Parathyroid adenoma (tissue), 2 donors: Measurements from ENCODE around the gene SPIB.

ENCODE experiments used
- H2AFZ ChIP-seq: fragments of 300-600 bp; sonication (generic); one replicate; pipeline ENCODE4 v1.7.0; 2017; ENCODE audit warnings: antibody characterized with exemption, mild to moderate bottlenecking
- H3K27ac ChIP-seq: fragments of 300-600 bp; sonication (generic); one replicate; pipeline ENCODE4 v1.7.0; 2017
- H3K27me3 ChIP-seq: fragments of 300-600 bp; sonication (generic); one replicate; pipeline ENCODE4 v1.7.0; 2017; ENCODE audit warnings: low read length; ENCODE audit not compliant: control insufficient read depth, insufficient read depth
- H3K36me3 ChIP-seq: fragments of 300-600 bp; sonication (generic); one replicate; pipeline ENCODE4 v1.7.0; 2017; ENCODE audit warnings: low read length; ENCODE audit not compliant: control insufficient read depth, insufficient read depth
- H3K4me1 ChIP-seq: fragments of 300-600 bp; sonication (generic); one replicate; pipeline ENCODE4 v1.7.0; 2017; ENCODE audit warnings: control low read depth
- H3K4me2 ChIP-seq: fragments of 300-600 bp; sonication (generic); one replicate; pipeline ENCODE4 v1.7.0; 2017; ENCODE audit warnings: low read length
- H3K4me3 ChIP-seq: fragments of 300-600 bp; sonication (generic); one replicate; pipeline ENCODE4 v1.7.0; 2017; ENCODE audit warnings: low read depth, low read length
- H3K79me2 ChIP-seq: fragments of 300-600 bp; sonication (generic); one replicate; pipeline ENCODE4 v1.7.0; 2017; ENCODE audit warnings: control low read depth
- H3K9ac ChIP-seq: fragments of 300-600 bp; sonication (generic); one replicate; pipeline ENCODE4 v1.7.0; 2017; ENCODE audit warnings: mild to moderate bottlenecking
- H3K9me3 ChIP-seq: fragments of 300-600 bp; sonication (generic); one replicate; pipeline ENCODE4 v1.7.0; 2017; ENCODE audit warnings: low read length; ENCODE audit not compliant: control insufficient read depth
- TF ChIP-seq, protein P1 (sequence below): fragments of 300-600 bp; sonication (generic); IDR thresholded peaks from one replicate; pipeline ENCODE4 v1.7.0; 2017; ENCODE audit warnings: antibody characterized with exemption, mild to moderate bottlenecking
- donor health status: primary hyperparathyroidism.

Gene SPIB

DNA sequence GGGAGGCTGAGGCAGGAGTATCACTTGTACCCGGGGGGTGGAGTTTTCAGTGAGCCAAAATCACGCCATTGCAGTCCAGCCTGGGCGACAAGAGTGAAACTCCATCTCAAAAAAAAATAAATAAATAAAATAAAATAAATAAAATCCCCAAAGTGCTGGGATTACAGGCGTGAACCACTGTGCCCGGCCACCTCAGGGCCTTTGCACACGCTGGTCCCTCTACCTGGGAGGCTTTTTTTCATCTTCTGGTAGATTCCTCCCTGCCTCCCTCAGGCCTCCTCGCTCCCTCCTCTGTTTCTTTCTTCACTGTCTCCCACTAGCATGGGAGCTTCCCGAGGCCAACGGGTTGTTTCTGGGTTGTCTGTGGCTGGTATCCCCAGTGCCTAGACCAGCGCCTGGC lies 29.0 kb downstream of the SPIB start:
- Histone ChIP-seq H3K27ac (no peak overlapping the region), H3K79me2 (no peaks in the 10 kb centered on the region), H3K27me3 (no peaks in the 10 kb centered on the region), H3K9me3 (no peaks in the 10 kb centered on the region), H2AFZ (no peak overlapping the region), H3K4me2 (no peak overlapping the region), H3K4me1 (no peaks in the 10 kb centered on the region), H3K4me3 (no peak overlapping the region), H3K9ac (no peak overlapping the region), H3K36me3 (no peaks in the 10 kb centered on the region)
- TF ChIP-seq, protein P1, sequence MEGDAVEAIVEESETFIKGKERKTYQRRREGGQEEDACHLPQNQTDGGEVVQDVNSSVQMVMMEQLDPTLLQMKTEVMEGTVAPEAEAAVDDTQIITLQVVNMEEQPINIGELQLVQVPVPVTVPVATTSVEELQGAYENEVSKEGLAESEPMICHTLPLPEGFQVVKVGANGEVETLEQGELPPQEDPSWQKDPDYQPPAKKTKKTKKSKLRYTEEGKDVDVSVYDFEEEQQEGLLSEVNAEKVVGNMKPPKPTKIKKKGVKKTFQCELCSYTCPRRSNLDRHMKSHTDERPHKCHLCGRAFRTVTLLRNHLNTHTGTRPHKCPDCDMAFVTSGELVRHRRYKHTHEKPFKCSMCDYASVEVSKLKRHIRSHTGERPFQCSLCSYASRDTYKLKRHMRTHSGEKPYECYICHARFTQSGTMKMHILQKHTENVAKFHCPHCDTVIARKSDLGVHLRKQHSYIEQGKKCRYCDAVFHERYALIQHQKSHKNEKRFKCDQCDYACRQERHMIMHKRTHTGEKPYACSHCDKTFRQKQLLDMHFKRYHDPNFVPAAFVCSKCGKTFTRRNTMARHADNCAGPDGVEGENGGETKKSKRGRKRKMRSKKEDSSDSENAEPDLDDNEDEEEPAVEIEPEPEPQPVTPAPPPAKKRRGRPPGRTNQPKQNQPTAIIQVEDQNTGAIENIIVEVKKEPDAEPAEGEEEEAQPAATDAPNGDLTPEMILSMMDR, result no peak

DNA sequence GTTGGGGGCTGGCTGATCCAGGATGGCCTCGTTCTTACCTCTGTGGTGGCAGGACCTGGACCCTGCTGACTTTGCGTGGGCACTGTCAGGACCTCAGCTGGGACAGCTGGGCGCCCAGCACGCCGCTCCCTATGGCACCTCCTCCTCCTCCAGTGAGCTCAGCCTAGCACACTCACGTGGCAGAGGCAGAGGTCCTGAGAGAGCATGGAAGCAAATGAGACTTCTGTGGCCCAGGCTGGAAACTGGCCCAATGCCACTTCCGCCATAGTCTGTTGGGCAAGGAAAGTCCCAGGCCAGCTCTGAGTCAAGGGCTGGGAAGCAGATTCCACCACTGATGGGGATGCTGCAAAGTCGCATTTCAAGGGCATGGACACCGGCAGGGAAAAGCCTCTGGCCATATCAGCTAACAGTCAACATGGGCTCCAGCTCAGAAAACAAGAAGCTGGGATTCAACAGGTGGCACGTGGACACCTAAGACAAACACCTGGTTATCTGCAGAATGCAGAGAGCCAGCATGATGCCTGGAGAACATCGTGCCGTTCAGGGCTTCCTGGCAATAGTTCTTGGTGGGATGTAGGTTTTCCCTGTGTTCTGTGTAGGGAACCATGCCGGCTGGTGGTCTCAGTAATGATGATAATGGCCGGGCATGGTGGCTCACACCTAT lies 30.6 kb downstream of the SPIB start:
- no peaks in the 10 kb centered on the region for H3K79me2 ChIP-seq
- no peak overlapping the region for H3K4me3 ChIP-seq
- no peaks in the 10 kb centered on the region for H3K4me1 ChIP-seq
- TF ChIP-seq, protein P1, result no peak
- H3K9ac ChIP-seq, result no peak overlapping the region
- no peak overlapping the region for H3K27ac ChIP-seq
- no peak overlapping the region for H2AFZ ChIP-seq
- H3K36me3 ChIP-seq, result no peaks in the 10 kb centered on the region
- no peaks in the 10 kb centered on the region for H3K27me3 ChIP-seq
- H3K9me3 ChIP-seq, result no peaks in the 10 kb centered on the region
- no peak overlapping the region for H3K4me2 ChIP-seq

DNA sequence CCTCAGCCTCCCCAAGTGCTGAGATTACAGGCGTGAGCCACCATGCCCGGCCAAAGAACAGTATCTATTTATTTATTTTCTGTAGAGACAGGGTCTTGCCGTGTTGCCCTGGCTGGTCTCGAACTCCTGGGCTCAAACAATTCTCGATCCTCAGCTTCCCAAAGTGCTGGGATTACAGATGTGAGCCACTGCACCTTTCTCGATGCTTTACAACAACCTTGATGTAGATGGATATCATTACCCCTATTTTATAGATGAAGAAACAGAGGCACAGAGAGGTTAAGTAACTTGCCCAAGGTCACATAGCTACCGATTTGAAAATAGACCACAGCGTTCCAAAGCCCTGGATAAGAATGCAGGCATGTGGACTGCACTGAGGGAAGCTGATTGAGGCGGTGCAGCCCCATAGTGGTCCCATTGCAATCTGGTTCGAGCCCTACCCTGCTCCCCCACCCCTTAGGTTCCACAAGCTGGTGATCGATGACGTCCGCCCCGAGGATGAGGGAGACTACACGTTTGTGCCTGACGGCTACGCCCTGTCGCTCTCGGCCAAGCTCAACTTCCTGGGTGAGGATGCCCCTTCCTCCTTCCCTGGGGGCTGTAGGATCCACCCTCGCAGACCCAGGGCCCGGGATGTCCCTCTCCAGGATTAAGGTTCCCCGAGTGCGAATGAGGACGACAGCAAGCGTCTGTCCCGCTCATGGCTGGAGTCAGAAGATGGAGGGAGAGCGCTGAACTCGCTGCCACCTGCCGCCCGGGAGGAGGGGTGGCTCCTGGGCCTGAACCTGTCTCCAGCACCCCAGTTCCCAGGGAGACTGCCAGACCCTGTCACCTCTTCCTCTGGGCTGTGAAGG lies 31.9 kb downstream of the SPIB start:
- Histone ChIP-seq H3K27me3 (no peaks in the 10 kb centered on the region), H3K27ac (no peak overlapping the region), H2AFZ (no peak overlapping the region), H3K9me3 (no peaks in the 10 kb centered on the region), H3K9ac (no peak overlapping the region), H3K79me2 (no peaks in the 10 kb centered on the region), H3K36me3 (no peaks in the 10 kb centered on the region), H3K4me3 (no peak overlapping the region), H3K4me2 (no peak overlapping the region), H3K4me1 (no peaks in the 10 kb centered on the region)
- TF ChIP-seq, protein P1, result no peak

- Histone ChIP-seq H3K4me3 (no peak overlapping the region), H2AFZ (no peak overlapping the region), H3K27ac (no peak overlapping the region), H3K4me2 (no peak overlapping the region), H3K9me3 (no peaks in the 10 kb centered on the region), H3K4me1 (no peaks in the 10 kb centered on the region), H3K79me2 (no peaks in the 10 kb centered on the region), H3K36me3 (no peaks in the 10 kb centered on the region), H3K27me3 (no peaks in the 10 kb centered on the region), H3K9ac (no peak overlapping the region)
- TF ChIP-seq, protein P1, result no peak
These were observed 32.4 kb downstream of the SPIB start for GRCh38 chr19:50451223-50451534.
